Immature natural killer cell (primary cell): ENCODE results near the gene UGT1A7. TPM values are rescaled to one million over a fixed set of nuclear protein-coding genes. Genes with fewer than 3 reads are reported as not detected.

ENCODE experiments used
- DNase-seq, 3 donors: peaks; one replicate each; pipeline ENCODE4 v3.0.0; 2022; ENCODE audit warnings: mixed read lengths in 1 of 3
- H3K27ac Mint-ChIP-seq, 6 donors: one replicate each; pipeline ENCODE4 v1.8.0; 2020; ENCODE audit warnings: mixed read lengths in 6 of 6, mild to moderate bottlenecking in 5 of 6, inconsistent platforms in 4 of 6, moderate library complexity in 3 of 6
- H3K27me3 Mint-ChIP-seq, 3 donors: one replicate each; pipeline ENCODE4 v1.8.0; 2020 to 2021; ENCODE audit warnings: low read depth in 3 of 3, mild to moderate bottlenecking in 3 of 3, mixed read lengths in 3 of 3, moderate library complexity in 3 of 3, inconsistent platforms in 1 of 3
- H3K36me3 Mint-ChIP-seq, 3 donors: one replicate each; pipeline ENCODE4 v1.8.0; 2020; ENCODE audit warnings: mixed read lengths in 3 of 3, inconsistent platforms in 2 of 3, mild to moderate bottlenecking in 2 of 3
- H3K4me1 Mint-ChIP-seq, 2 donors: one replicate each; pipeline ENCODE4 v1.8.0; 2020; ENCODE audit warnings: inconsistent platforms in 2 of 2, mild to moderate bottlenecking in 2 of 2, mixed read lengths in 2 of 2, moderate library complexity in 1 of 2
- H3K4me3 Mint-ChIP-seq, 5 donors: one replicate each; pipeline ENCODE4 v1.8.0; 2020; ENCODE audit warnings: mild to moderate bottlenecking in 5 of 5, mixed read lengths in 5 of 5, inconsistent platforms in 3 of 5, moderate library complexity in 3 of 5
- H3K9me3 Mint-ChIP-seq, 6 donors: one replicate each; pipeline ENCODE4 v1.8.0; 2020; ENCODE audit warnings: mild to moderate bottlenecking in 6 of 6, mixed read lengths in 6 of 6, inconsistent platforms in 4 of 6, moderate library complexity in 3 of 6
- polyA plus RNA-seq, 3 donors: library from polyadenylated mRNA; unstranded; fragments of 300-500 nt; fragmentation: Illumina TruSeq; gene quantifications; one replicate each; pipeline ENCODE4 v1.2.3, GENCODE V29; 2021

UGT1A7 gene
- polyA plus RNA-seq, 3 donors from 2014 or later, result not detected

GRCh38 chr2:233668605-233669260 is 13.0 kb upstream of the UGT1A7 start:
- Mint-ChIP-seq H3K36me3 (no peaks in the 10 kb centered on the region), H3K4me3 (no peak overlapping the region), H3K27ac (no peak overlapping the region), H3K4me1 (no peaks in the 10 kb centered on the region), H3K9me3 (peaks cover 0 to 8% (median 0%) of the 10 kb centered on the region in 6 donors), H3K27me3 (peaks cover 1 to 15% (median 5%) of the 10 kb centered on the region in 3 donors)
- DNase-seq, result no peak

DNA sequence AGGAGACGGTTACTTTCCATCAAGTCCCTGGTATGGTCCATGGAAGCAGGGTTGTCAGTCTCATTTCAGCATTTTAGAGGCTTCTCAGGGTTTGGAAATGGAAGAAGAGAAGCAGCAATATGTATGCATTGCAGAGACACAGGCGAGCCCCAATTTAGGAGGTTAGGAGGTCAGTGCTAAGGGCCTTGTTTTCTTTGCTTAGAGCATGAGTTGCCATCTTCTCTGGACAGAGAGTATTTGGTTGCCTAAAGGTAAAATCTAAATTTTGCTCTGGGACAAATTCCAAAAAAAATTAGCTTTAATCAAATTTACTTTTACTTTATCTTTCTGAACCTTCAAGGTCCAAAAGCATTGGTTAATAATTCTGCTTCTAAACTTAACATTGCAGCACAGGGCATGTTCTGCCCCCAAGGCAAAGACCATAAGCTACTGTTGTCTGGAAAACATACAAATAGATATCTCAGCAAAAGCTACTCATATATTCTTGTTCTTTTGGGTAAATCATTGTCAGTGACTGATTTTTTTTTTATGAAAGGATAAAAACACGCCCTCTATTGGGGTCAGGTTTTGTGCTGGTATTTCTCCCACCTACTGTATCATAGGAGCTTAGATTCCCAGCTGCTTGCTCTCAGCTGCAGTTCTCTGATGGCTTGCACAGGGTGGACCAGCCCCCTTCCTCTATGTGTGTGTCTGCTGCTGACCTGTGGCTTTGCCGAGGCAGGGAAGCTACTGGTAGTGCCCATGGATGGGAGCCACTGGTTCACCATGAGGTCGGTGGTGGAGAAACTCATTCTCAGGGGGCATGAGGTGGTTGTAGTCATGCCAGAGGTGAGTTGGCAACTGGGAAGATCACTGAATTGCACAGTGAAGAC is 10.2 kb upstream of the UGT1A7 start, which contains the start of gene UGT1A9:
UGT1A9 (plus strand) TSS at position 609 of the 872 bp plus-strand sequence; CDS start at position 646, 37 bp downstream.
- H3K36me3 Mint-ChIP-seq, result no peaks in the 10 kb centered on the region
- H3K27ac Mint-ChIP-seq, result no peak within 1 kb of the TSS
- peaks cover 1 to 8% (median 2%) of the 10 kb centered on the region in 3 donors for H3K27me3 Mint-ChIP-seq
- no peaks in the 10 kb centered on the region for H3K4me1 Mint-ChIP-seq
- no peak within 1 kb of the TSS for H3K4me3 Mint-ChIP-seq
- DNase-seq, result no peak
- peaks cover 0 to 3% (median 0%) of the 10 kb centered on the region in 6 donors for H3K9me3 Mint-ChIP-seq

DNA sequence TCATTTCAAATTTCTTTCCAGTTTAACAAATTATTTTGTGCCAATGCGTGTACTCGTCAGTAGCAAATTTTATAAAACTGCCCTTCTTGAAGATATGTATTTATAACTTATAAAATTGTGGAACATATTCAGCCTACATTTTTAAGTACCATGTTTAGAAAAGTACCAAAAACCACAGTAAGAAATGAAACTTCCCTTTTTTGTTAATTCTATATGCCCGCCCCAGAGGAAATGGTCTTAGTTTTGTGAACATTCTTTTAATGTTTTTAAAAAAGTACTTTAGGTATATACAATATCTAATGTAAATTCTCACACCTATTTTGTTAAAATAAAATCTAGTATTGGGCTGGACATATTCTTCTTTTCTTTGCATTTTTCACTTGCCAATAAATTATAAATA is 8.8 kb upstream of the UGT1A7 start:
- DNase-seq, result no peak
- Mint-ChIP-seq H3K9me3 (peaks cover 0 to 3% (median 0%) of the 10 kb centered on the region in 6 donors), H3K27me3 (peaks cover 1 to 8% (median 4%) of the 10 kb centered on the region in 3 donors), H3K4me1 (no peaks in the 10 kb centered on the region), H3K27ac (no peak overlapping the region), H3K4me3 (no peak overlapping the region), H3K36me3 (no peaks in the 10 kb centered on the region)

DNA sequence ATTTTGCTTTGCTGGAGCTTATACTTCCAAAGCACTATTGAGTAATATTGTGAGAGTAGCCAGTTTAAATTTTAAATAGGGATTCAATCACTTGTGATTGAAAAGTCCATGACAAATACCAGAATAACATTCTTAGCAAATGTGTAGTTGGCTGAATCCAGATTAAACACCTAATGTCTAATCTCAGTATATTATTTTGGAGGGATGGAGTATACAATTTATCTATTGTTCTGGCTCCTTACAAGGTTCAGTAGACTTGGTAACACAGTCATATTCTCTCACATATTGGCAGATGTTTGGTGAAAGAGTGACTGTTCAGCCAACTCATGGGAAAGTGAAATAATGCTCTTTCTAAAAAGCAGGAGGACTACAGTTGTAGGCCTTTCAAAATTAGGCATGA is 7.8 kb upstream of the UGT1A7 start:
- Mint-ChIP-seq H3K36me3 (no peaks in the 10 kb centered on the region), H3K27me3 (peaks cover 1 to 7% (median 4%) of the 10 kb centered on the region in 3 donors), H3K4me1 (no peaks in the 10 kb centered on the region), H3K4me3 (no peak overlapping the region), H3K9me3 (no peaks in the 10 kb centered on the region), H3K27ac (no peak overlapping the region)
- DNase-seq, result no peak

GRCh38 chr2:233674314-233674713 is 7.4 kb upstream of the UGT1A7 start:
- Mint-ChIP-seq H3K27ac (no peak overlapping the region), H3K9me3 (no peaks in the 10 kb centered on the region), H3K27me3 (peaks cover 1 to 7% (median 4%) of the 10 kb centered on the region in 3 donors), H3K4me3 (no peak overlapping the region), H3K4me1 (no peaks in the 10 kb centered on the region), H3K36me3 (no peaks in the 10 kb centered on the region)
- no peak for DNase-seq

GRCh38 chr2:233674995-233675394 is 6.7 kb upstream of the UGT1A7 start:
- Mint-ChIP-seq H3K4me1 (no peaks in the 10 kb centered on the region), H3K27me3 (peaks cover 1 to 7% (median 6%) of the 10 kb centered on the region in 3 donors), H3K9me3 (no peaks in the 10 kb centered on the region), H3K4me3 (no peak overlapping the region), H3K36me3 (no peaks in the 10 kb centered on the region), H3K27ac (no peak overlapping the region)
- DNase-seq, result no peak

DNA sequence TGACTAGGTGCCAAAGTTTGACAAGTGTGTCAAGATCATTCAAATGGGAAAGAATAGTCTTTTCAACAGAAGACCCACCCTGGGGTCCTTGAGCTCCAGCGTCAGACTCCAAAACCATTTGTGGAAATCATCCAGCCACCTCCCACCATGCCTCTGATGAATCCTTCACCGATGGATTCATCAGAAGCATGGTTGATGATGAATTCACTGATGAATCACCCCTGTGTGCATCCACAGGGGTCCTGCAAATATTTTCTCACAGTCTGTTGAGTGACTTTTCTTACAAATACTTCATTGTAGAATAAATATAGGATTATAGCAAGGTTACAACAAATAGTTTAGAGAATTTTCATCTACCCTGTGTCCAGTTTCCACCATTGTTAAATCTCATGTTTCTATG is 5.7 kb upstream of the UGT1A7 start:
- no peak for DNase-seq
- Mint-ChIP-seq H3K4me3 (no peak overlapping the region), H3K27ac (no peak overlapping the region), H3K9me3 (no peaks in the 10 kb centered on the region), H3K4me1 (no peaks in the 10 kb centered on the region), H3K27me3 (peaks cover 0 to 6% (median 5%) of the 10 kb centered on the region in 3 donors), H3K36me3 (no peaks in the 10 kb centered on the region)

DNA sequence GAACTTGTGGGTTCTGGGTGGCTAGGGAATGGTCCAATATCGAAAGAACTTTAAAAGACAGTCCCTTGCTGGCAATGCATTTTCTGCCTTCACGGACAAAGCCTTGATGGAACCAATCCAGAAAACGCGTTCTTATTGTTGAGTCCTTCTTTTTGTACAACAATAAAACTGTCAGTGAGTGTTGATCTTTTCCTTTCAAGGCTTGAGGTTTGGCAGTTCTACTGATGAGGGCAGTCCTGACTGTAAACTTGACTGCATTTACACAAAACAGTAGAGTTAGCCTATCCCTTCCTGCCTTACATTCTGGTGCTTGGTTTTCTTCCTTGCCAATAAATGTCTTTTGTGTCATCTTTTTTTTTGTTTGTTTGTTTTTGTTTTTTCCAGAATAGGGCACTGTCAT is 2.5 kb upstream of the UGT1A7 start:
- no peaks in the 10 kb centered on the region for H3K9me3 Mint-ChIP-seq
- no peak for DNase-seq
- no peaks in the 10 kb centered on the region for H3K4me1 Mint-ChIP-seq
- no peaks in the 10 kb centered on the region for H3K36me3 Mint-ChIP-seq
- H3K27me3 Mint-ChIP-seq, result peaks cover 0 to 7% (median 5%) of the 10 kb centered on the region in 3 donors
- H3K27ac Mint-ChIP-seq, result no peak overlapping the region
- H3K4me3 Mint-ChIP-seq, result no peak overlapping the region

GRCh38 chr2:233680361-233681045 is 1.2 kb upstream of the UGT1A7 start:
- no peak overlapping the region for H3K4me3 Mint-ChIP-seq
- H3K9me3 Mint-ChIP-seq, result no peaks in the 10 kb centered on the region
- DNase-seq, result no peak
- H3K27me3 Mint-ChIP-seq, result peaks cover 0 to 9% (median 7%) of the 10 kb centered on the region in 3 donors
- no peaks in the 10 kb centered on the region for H3K36me3 Mint-ChIP-seq
- no peak overlapping the region for H3K27ac Mint-ChIP-seq
- peaks cover 4 to 9% of the 10 kb centered on the region in 2 donors for H3K4me1 Mint-ChIP-seq

- Mint-ChIP-seq H3K27ac (no peak overlapping the region), H3K4me3 (no peak overlapping the region), H3K36me3 (peaks cover 0 to 5% (median 0%) of the 10 kb centered on the region in 3 donors), H3K9me3 (no peaks in the 10 kb centered on the region), H3K4me1 (peaks cover 4 to 11% of the 10 kb centered on the region in 2 donors), H3K27me3 (peaks cover 0 to 9% (median 6%) of the 10 kb centered on the region in 3 donors)
- DNase-seq, result no peak
Measured at GRCh38 chr2:233684640-233685039, 2.9 kb downstream of the UGT1A7 start.

DNA sequence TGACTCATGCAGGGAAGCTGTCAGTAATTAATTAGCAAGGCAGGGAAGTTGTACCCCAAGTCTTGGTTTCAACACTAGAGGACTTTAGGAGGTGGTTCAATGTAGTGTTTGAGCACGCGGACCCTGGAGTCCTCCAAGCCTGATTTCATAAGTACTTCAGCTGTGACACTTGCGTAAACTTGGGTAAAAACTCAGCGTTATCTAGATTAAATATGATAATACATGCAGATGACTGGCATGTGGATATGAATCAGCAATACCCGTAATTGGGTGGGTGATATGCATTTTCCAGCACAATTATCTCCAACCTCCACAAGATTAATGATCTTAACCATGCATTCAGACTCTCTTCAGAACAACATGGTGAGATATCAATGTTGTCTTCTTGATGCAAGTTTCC is 5.2 kb downstream of the UGT1A7 start:
- DNase-seq, result no peak
- H3K4me3 Mint-ChIP-seq, result no peak overlapping the region
- H3K27me3 Mint-ChIP-seq, result peaks cover 0 to 9% (median 2%) of the 10 kb centered on the region in 3 donors
- peaks cover 4 to 11% of the 10 kb centered on the region in 2 donors for H3K4me1 Mint-ChIP-seq
- peaks cover 0 to 5% (median 0%) of the 10 kb centered on the region in 3 donors for H3K36me3 Mint-ChIP-seq
- H3K9me3 Mint-ChIP-seq, result no peaks in the 10 kb centered on the region
- no peak overlapping the region for H3K27ac Mint-ChIP-seq

DNA sequence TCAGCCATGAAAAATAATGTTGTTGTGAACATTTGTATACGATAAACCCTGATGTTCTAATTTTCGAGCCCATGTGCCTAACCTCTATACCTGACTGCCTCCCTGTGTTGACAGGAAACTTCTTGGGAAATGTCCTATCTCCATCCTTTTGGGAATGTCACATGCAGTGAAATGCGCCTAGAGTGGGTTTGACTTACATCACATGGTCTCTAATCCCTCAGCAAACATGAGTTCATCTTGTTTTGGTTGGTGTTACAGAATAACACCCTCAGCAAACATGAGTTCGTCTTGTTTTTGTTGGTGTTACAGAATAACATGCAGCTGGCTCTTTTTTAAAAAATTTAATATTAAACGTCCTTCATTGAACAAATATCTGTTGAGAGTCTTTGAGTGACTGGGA is 6.6 kb downstream of the UGT1A7 start:
- Mint-ChIP-seq H3K4me3 (no peak overlapping the region), H3K9me3 (no peaks in the 10 kb centered on the region), H3K4me1 (peaks cover 4 to 11% of the 10 kb centered on the region in 2 donors), H3K27me3 (peaks cover 0 to 15% (median 0%) of the 10 kb centered on the region in 3 donors), H3K27ac (no peak overlapping the region), H3K36me3 (peaks cover 0 to 5% (median 0%) of the 10 kb centered on the region in 3 donors)
- DNase-seq, result no peak

DNA sequence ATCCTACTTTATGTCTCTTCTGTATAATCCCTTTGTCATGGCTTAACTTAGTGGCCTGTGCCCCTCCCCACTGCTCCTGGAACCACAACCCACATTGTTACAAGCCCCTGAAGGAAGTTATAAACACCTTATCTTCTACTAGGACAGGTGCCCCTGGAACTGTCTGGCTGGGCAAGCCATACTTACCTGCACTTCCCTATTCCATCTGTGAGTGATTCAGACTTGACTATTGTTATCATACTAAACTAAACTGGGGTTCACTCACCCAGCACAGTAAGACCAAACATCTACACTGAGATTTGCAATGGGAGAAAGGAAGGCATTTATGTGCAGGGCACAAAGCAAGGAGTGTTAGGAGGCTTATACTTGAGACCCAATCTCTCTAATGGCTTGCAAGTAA is 7.3 kb downstream of the UGT1A7 start:
- peaks cover 0 to 15% (median 0%) of the 10 kb centered on the region in 3 donors for H3K27me3 Mint-ChIP-seq
- peaks cover 0 to 5% (median 0%) of the 10 kb centered on the region in 3 donors for H3K36me3 Mint-ChIP-seq
- H3K9me3 Mint-ChIP-seq, result no peaks in the 10 kb centered on the region
- H3K27ac Mint-ChIP-seq, result no peak overlapping the region
- H3K4me1 Mint-ChIP-seq, result peaks cover 4 to 11% of the 10 kb centered on the region in 2 donors
- no peak overlapping the region for H3K4me3 Mint-ChIP-seq
- no peak for DNase-seq
